HG03103 (cell line): ENCODE results near the gene SLC30A2.

Source experiments
- ATAC-seq: cut with Tn5 transposase; IDR thresholded peaks from one replicate; pipeline ENCODE4 v1.9.1; 2021; ENCODE audit warnings: low read depth; ENCODE audit not compliant: unreplicated experiment

The SLC30A2 gene

GRCh38 chr1:26003262-26003661 is 42.7 kb downstream of the SLC30A2 start:
- no peak for ATAC-seq

DNA sequence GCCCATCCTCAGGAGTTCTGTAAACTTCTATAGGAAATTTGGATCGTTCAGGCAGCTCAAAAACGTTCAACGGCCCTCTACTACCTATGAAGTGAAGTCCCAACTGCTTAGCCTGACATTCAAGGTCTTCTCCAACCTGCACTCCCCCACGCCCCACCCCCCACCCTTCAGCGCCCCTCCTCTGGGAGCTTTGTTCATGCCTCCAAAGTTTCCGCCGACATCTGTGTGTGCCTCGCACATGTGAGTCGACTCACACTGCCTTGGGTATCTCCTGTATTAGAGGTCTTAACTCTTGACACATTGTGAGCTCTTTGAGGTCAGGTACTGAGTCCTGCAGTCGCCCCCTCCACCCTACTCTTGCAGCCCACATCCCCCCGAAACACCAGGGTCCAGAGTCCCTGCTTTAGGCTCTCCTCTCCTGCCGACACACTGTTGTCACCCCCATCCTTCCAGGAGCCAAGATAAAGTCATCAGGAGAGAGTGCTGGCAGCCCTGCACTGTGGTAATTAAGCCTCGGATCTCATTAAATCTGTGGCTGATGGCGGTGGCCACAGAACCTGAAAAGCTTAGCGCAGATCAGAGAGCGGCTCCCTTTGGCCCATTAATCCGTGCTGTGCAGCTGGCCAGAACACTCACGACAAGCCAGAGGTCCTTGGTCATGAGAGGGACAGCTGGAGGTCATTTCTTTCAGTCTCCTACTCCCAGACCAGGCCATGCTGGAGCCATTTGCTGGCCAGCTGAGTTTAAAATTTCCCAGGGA is 46.7 kb downstream of the SLC30A2 start:
- ATAC-seq, result no peak

- peak; percentile 97 for ATAC-seq
Observed at GRCh38 chr1:25997828-25998761, 47.8 kb downstream of the SLC30A2 start, which contains the start of gene PAFAH2. PAFAH2 (minus strand) TSS chr1:25998063; CDS start chr1:25990816, 7,247 bp downstream.

DNA sequence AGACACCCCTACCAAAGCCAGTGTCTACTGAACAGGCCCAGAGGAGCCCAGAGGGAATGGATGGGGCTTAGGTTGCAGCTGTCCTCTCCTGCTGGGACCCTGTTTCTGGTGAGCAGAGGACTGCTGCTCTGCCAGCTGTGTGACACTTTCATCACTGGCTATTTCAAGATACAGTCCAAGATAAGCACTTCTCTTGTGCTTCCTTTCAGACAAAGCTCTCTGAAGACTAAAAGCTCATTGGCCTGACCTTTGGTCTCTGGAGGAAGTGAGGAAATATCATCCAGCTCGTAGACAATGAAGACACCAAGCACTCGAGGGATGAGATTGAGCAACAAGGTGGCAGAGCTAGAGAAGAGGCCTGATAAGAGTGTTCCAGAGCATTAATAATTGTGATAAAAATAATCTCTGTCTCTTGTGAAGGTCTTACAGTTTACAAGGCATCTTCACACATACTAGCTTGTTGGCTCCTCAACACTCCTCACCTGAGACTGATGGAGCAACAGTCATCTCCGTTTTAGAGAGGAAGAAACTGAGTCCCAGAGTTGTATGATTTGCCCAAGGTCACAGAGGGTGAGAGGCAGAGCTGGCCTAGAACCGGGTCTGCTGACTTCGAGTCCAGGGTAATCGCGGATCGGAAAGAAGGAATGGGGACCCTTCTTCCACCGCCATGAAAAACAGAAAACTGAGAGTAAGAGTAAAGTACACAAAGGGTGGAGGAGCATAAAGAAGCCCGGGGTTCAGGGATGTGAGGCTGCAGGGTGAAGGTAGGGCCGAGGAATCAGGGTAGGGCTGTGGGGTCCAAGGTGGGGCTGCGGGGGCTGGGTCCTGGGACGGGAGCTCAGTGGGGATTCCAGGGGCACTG is 48.7 kb downstream of the SLC30A2 start:
- ATAC-seq, result no peak

DNA sequence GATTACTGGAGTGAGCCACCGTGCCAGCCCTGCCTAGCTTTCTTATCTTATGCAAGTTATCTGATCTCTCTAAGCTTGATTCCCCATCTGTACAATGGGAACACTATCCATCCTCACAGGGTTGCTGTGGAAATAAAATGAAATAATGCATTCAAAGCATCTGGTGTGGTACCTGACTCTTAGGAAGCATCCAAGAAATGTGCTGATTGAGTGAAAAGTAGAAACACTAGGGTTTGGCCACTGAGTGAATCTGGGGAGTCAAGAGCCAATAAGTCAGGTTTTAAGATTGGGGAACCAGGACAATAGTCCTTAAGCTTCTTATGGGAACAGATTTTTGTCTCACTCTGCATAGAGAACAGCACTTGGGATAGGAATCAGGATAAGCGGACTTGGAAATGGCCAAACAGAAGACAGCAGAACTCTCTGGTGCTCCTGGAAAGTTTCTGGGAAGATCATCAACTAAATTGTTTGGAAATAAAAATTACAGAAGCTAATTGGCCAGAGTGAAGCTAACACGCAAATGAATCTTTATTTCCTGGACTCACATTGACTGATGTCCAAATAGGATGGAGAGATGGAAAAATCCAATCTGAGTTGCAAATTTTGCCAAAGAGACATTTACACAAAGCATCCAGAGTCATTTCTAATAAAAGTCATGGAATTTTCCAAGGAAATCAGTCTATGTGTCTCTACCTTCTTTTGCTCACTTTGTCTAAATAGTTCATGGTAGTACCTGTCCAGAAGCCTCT is 51.3 kb downstream of the SLC30A2 start:
- no peak for ATAC-seq

DNA sequence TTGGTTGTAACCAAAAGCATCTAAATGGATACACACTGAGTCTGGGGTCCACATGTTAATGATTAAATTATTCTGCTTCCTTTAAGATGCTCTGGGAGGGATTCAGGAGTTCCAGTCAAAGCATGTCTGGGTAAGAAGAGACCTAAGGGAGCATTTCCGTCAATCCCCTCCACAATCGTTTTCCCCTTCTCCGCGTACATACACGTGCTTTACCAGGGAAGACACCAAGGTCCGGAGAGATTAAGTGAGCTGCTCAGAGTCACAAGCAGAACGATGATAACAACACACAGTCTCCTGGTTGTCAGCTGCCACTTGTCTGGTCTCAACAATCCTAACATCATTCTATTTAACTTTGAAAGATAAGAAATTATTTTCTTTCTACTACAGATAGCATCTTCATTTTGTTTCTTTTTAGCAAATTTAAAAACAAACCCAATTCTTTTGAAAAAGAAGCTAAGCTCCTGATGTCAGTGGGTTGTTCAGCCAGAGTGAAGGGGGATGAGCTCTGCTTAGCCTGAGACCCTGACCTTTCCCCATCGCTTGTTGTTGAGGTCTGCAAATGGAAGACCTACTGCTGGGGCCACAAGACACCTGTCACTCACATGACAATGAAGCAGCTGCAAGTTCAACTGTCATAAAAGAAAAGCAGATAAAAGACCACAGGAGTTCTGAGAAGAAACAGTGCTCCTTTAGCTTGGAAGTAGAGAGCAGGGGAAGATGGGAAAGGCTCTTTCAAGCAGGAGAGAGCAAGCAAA is 52.5 kb downstream of the SLC30A2 start:
- no peak for ATAC-seq

DNA sequence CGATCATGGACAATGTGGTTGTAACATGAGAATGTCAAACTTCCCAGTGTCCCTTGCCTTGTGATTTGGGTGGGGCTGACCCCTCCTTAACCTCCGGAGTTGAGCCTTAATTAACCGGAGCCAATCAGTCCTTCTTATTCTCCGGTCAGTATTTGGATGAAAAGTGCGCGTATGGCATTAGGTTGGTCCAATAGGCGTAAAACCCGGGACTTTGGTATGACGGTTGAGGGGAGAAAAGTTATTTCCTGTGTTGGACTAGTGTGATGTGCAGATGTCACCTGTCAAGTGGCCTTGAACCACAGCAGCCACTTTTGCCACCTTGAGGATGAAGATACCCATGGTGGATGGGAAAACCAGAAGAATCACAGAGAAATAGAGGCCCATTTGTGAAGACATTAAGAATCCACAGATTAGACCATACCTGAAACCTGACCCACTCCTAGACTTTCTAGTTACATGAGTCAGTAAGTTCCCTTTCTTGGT is 53.2 kb downstream of the SLC30A2 start:
- ATAC-seq, result no peak

GRCh38 chr1:25991937-25992688 is 53.8 kb downstream of the SLC30A2 start:
- ATAC-seq, result no peak

- ATAC-seq, result no peak
Observed at GRCh38 chr1:25990702-25991395, 55.1 kb downstream of the SLC30A2 start.

DNA sequence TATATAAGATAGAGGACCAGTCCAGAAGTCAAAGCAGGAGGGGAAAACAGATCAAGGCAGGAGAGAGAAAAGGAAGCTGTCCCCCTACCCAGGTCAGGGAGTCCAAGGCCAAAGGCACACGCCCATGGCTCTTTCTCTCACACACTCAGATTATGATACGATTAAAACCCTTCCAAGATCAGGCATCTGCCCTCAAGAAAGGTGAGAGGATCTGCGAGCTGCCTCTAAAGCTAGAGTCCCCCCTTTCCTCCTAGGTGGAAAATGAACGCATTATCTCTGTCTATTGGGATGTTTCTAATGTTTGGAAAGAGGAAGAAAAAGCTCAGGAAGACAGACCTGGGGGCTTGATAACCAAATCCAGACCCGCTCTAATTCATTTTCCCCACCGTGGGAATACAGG is 55.7 kb downstream of the SLC30A2 start:
- ATAC-seq, result no peak

- no peak for ATAC-seq
Observed at GRCh38 chr1:25989440-25990234, 56.3 kb downstream of the SLC30A2 start.

DNA sequence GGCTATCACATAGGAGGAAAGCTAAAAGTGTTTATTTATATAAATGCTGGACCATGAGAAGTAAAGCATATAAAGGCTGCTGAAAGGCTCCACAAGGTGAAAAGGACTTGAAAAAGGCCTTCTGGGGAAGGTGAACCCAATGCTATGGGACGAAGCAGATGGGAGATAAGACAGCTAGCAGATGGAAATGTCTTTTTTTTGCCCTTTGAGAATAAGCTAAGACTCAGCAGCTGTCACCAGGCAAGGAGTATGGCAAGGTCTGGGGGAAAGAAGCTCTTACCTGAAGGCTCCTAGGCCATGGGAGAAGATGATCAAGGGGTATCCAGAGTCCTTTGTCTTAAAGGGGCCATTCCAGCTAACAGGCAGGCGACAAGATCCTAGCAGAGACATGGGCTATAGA is 58.0 kb downstream of the SLC30A2 start:
- ATAC-seq, result no peak
